Keratinocyte (primary cell): ENCODE results near the gene OR8B8.

Experiments
- CTCF ChIP-seq, 3 experiments: IDR thresholded peaks in 1 of 3; conservative IDR thresholded peaks in 1 of 3; optimal IDR thresholded peaks in 1 of 3; 2 replicates in 2 of 3; 3 replicates in 1 of 3; pipeline versions ENCODE3 to v1.5.1; 2011; ENCODE audit warnings: low read length in 3 of 3, mild to moderate bottlenecking in 3 of 3, moderate library complexity in 2 of 3, control low read depth in 1 of 3, inconsistent platforms in 1 of 3; ENCODE audit not compliant: insufficient read depth in 2 of 3; ENCODE audit errors: extremely low read depth in 1 of 3
- EZH2 ChIP-seq: IDR thresholded peaks from one replicate; pipeline ENCODE4 v1.6.1; 2012; ENCODE audit warnings: inconsistent platforms, mild to moderate bottlenecking, low read length, moderate library complexity

- TF ChIP-seq CTCF (optimal IDR thresholded peaks at IDR 0.05 in 1 of 3, IDR thresholded peaks at IDR 0.05 in 1 of 3, conservative IDR thresholded peaks at IDR 0.05 in 1 of 3; ENCODE audit: extremely low read depth in 1 of 3, insufficient read depth in 2 of 3, low read length in 3 of 3): no peak
- no peak for TF ChIP-seq EZH2
Observed at GRCh38 chr11:124445646-124446150, at the start of gene OR8B8.
